HG03378 (cell line): ENCODE results near the gene MRM2.

Experiments used
- ATAC-seq: cut with Tn5 transposase; IDR thresholded peaks from one replicate; pipeline ENCODE4 v1.9.1; 2021; ENCODE audit warnings: mild to moderate bottlenecking, moderate library complexity; ENCODE audit not compliant: unreplicated experiment

Gene MRM2

GRCh38 chr7:2209146-2209960, 32.7 kb downstream of the MRM2 start:
- no peak for ATAC-seq

- no peak for ATAC-seq
Observed at GRCh38 chr7:2208712-2209111, 33.3 kb downstream of the MRM2 start.

- ATAC-seq = no peak
Observed at GRCh38 chr7:2205036-2205780, 36.8 kb downstream of the MRM2 start.

GRCh38 chr7:2204446-2204845, 37.6 kb downstream of the MRM2 start:
- ATAC-seq = no peak

GRCh38 chr7:2203766-2204300, 38.2 kb downstream of the MRM2 start:
- ATAC-seq = no peak

GRCh38 chr7:2202901-2203765, 38.9 kb downstream of the MRM2 start:
- ATAC-seq = no peak

GRCh38 chr7:2202361-2202761, 39.6 kb downstream of the MRM2 start:
- ATAC-seq = no peak

- ATAC-seq = no peak
Observed at GRCh38 chr7:2201686-2202360, 40.2 kb downstream of the MRM2 start.

GRCh38 chr7:2201128-2201527, 40.9 kb downstream of the MRM2 start:
- no peak for ATAC-seq

- no peak for ATAC-seq
Observed at GRCh38 chr7:2200584-2200980, 41.4 kb downstream of the MRM2 start.

- no peak for ATAC-seq
Observed at GRCh38 chr7:2199956-2200583, 41.9 kb downstream of the MRM2 start.

GRCh38 chr7:2199528-2199927, 42.5 kb downstream of the MRM2 start:
- no peak for ATAC-seq

GRCh38 chr7:2198760-2199159, 43.2 kb downstream of the MRM2 start:
- ATAC-seq = no peak

GRCh38 chr7:2198206-2198605, 43.8 kb downstream of the MRM2 start:
- ATAC-seq = no peak

- ATAC-seq = no peak
Observed at GRCh38 chr7:2197436-2198155, 44.4 kb downstream of the MRM2 start.

- no peak for ATAC-seq
Observed at GRCh38 chr7:2196381-2197378, 45.3 kb downstream of the MRM2 start.

- ATAC-seq = no peak
Observed at GRCh38 chr7:2195400-2196246, 46.4 kb downstream of the MRM2 start.
